GM12892 (cell line): ENCODE data around the gene FRG1.

Source experiments
- POLR2A ChIP-seq: IDR thresholded peaks from 2 replicates; pipeline ENCODE4 v1.6.1; 2011; ENCODE audit warnings: low read depth, low read length, control low read depth
- TAF1 ChIP-seq: IDR thresholded peaks from 2 replicates; pipeline ENCODE4 v1.6.1; 2011; ENCODE audit warnings: low read depth, mild to moderate bottlenecking, control low read depth, low read length, borderline replicate concordance

GRCh38 chr4:189973646-189974045, 33.0 kb downstream of the FRG1 start:
- TF ChIP-seq TAF1: no peak
- TF ChIP-seq POLR2A: no peak
